HG03575 (cell line): Measurements from ENCODE around the gene SUCO.
"Not testable (repeated sequence)": the region's sequence is repeated elsewhere in the genome, so short reads cannot be mapped to it uniquely, and the experiment has no call there.

Experiments
- ATAC-seq: cut with Tn5 transposase; IDR thresholded peaks from one replicate; pipeline ENCODE4 v1.9.1; 2021; ENCODE audit not compliant: unreplicated experiment, insufficient number of reproducible peaks, low FRiP score; ENCODE audit errors: extremely low read depth

SUCO gene

DNA sequence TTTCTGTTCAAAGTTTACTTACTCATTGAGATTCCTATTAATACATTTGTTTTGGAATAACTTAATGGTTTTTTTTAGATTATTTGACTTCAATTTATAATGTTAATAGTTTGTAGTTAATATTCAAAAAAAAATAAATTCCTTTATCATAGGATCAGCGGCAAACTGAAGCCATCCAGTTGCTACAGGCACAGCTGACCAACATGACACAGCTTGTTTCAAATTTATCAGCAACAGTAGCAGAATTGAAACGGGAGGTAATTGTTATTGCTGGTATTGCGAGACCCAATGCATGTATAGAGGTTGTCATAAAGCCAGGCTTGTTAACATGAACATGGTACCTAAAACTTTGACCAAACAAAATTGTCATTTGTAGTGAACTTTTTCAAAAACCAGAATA lies 67.0 kb downstream of the SUCO start:
- ATAC-seq: no peak

DNA sequence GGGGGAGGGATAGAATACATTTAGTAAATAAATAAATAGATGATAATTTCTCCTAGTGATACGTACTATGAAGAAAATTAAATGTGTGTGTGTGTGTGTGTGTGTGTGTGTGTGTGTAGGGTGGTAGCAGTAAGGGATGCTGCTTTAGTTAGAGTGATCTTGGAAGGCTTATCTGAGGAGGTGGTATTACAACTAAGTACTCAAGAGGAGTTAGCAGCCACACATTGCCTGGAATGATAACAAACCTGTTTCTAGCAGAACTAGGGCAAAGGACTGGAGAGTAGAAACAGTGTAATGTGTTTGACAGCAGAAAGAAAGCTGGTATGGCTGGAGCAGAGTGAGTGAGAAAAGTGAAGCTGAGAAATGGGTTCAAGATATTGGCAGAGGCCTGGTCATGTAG lies 67.7 kb downstream of the SUCO start:
- ATAC-seq: no peak

DNA sequence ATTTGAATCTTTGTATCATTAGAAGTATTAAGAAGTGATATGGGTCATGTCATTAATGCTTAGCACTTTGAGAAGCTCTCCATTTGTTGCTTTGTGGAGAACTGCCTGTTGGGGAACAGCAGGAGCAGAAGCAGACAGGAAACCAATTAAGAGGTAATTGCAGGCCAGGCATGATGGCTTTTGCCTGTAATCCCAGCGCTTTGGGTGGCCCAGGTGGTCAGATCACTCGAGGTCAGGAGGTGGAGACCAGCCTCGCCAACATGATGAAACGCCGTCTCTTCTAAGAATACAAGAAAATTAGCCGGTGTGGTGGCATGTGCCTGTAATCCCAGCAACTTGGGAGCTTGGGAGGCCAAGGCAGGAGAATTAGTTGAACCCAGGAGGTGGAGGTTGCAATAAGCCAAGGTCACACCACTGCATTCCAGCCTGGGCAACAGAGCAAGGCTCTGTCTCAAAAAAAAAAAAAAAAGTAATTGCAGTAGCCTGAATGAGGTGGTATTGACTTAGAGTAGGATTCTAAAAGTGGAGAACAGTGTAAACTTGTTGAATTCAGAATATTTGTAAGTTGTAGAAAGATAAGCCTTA lies 68.2 kb downstream of the SUCO start:
- no peak for ATAC-seq

DNA sequence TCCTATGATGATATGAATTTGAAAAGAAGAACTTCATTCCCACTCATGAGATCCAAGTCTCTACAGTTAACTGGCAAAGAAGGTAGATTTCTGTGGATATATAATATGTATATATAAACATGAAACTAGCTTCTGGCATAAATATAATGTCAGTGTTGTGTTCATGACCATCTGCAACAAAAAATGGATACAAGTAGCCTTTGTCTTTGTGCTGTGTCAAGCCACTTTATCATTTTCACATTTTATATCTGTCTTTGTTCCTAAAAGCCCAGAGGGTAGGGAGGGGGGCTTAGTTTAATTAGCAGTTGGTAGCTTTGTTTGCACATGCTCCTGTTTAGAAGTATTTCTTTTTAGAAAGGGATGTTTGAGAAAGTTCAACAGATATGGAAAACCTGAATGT lies 69.8 kb downstream of the SUCO start:
- ATAC-seq: no peak

DNA sequence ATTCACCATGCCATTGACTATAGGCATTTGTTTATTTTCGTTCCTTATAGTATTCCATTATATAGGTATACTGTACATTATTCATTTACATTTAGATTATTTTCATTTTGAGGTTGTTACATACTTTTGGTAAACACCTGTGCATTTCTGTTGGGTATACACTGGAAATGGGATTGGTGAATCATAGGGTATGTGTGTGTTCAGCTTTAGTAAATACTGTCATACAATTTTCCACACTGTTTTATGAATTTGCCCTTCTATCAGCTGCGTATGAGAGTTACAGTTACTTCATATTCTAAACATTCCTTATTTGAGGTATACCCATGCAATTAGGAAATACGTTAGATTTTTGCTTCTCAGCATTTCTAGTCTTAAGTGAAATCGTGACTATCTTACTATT lies 70.9 kb downstream of the SUCO start:
- ATAC-seq: no peak

DNA sequence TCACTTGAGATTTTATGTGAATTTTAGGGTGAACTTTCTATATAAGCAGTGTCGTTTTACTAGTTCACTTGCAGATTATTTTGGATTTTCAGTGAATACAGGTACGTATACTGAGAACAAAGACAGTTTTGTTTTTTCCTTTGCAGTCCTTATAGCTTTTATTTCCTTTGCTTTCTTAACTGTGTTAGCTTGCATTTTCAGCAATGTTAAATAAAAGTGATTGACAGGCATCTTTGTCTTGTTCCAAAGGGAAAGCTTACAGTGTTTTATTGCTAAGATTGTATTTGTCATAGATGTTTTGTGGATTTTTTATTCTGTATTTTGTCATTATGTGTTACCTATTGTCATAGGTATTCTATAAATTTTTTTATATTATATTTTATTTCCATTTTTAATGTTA lies 72.7 kb downstream of the SUCO start:
- no peak for ATAC-seq

DNA sequence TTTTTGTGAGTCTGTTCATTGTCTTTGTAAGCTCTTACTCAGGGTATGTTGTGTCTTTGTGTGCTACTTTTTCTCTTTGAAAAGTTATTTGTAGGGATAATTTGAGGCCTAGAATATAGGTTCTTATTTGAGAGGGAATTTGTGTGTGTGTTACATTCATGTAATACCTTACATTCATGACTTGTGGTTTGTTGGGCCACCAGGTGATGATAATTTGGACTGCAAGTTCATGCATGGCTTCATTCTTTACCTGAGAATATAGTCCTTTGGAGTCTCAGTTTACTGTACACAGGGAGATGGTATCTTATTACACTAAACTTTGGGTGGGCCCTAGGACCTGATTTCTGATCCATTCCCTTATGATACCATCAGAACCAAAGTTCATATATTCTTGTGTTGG lies 74.2 kb downstream of the SUCO start:
- ATAC-seq: no peak

DNA sequence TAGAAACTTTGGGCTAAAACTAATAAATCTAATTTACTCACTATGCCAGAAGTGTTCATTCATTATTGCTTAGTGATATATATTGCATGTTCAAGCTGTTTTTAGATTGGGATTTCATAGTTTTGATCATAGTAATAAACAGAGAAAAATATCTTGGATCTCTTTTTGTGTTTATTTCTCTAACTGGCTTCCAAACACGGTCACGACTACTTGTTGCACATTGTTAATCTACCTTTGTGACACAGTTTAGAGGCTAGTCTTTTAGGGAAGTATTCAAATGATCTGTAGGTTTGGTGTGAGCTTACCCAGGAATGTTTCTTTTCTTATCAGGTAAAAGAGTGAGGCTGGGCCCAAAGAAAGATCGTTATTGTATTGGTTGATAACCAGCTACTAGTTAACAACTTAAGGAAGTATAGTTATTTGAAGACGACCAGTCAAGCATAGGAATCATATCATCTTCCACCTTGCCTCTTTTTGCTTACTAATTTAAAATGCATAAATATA lies 75.2 kb downstream of the SUCO start:
- ATAC-seq: no peak

DNA sequence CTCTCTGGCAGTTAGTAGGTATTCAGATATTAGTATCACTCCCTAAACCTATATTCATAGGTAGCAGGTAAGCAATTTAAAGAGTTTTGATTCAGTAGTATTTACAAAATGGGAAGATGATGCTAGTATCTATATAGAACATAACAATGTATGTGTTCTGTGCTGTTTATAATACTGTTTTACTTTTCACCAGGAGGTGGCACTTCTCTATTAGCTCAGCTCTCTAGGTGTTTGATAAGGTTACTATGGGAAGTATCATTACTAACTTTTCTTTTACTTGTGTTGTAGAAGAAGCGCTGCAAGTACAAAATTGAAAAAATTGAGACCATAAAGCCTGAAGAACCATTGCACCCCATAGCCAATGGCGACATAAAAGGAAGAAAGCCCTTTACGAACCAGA lies 76.6 kb downstream of the SUCO start:
- no peak for ATAC-seq

DNA sequence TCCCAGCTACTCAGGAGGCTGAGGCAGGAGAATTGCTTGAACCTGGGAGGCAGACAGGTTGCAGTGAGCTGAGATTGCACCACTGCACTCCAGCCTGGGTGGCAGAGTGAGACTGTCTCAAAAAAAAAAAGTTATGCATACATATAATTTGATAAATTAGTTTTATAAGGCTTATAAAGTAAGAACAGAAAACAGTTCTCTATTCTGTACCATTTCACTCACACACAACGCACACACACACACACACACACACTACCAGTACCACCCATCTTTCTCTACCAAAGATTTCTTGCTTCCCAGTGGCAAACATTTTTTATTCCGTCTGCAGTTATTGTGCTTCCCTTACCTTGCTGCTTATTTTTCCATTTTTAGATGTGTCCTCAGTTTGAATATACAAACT lies 79.5 kb downstream of the SUCO start:
- ATAC-seq: no peak

DNA sequence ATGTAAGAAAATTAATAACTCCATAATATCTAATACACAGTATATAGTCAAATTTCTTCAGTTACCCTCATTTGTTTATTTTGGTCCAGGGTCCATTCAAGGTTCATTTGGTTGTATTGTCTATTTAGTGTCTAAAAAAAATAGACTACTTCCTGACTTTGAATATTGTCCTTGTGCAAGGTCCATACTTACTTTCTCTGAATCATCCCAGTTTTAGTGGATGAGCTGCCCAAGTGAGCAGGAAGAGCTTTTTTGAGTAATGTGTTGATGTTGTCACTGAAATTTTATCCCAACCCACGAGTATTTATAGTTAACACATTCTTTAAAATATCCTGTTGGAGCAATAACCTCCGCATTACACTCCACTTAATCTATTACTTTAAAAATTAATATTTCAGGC lies 80.3 kb downstream of the SUCO start:
- no peak for ATAC-seq

DNA sequence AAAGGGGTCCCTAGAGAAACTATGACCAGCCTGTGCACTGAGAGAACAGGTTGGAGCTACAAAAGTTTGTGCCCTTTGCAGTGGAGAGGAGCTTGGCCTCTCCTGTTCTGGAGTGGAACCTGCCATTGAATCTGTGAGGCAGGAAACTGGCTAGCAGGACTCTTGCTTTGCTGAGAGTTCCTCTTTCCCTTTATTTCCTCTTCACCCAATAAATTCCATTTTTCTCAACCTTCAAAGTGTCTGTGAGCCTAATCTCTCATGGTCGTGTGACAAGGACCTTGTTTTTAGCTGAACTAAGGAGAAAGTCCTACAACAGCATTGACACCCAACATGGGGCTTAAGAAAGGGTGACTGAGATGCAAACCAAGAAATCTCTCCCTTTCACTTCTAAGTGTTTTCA lies 83.2 kb downstream of the SUCO start:
- no peak for ATAC-seq

DNA sequence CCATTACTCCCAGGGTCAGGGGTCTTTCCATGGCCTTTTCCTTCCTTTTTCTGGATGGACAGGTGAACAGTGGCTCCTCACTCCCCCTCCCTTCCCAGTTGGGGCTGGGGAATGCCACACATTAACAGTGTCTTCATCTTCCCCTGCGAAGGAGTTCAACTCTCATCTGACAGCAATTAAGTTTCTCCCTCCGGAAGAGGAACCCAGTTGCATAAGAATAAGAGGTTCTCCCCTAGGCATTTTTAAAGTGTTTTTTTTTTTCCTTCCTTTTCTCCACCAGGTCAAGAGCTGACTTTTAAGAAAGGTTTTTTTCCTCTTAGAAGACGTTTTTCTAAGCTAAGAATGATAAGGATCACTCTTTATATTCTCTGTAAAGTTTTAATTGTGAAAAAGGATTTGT lies 83.7 kb downstream of the SUCO start:
- no peak for ATAC-seq

DNA sequence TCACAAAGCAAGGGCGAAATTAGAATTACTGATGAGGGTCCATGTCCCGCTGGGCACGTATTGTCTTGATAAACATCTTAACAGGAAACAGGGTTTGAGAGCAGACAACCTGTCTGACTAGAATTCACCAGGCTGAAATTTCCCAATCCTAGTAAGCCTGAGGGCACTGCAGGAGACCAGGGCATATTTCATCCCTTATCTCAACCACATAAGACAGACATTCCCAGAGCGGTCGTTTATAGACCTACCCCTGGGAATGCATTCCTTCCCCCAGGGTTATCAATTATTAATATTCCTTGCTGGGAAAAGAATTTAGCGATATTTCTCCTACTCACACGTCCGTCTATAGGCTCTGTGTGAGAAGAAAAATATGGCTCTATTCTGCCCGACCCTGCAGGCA lies 87.7 kb downstream of the SUCO start:
- ATAC-seq: not testable (repeated sequence)

DNA sequence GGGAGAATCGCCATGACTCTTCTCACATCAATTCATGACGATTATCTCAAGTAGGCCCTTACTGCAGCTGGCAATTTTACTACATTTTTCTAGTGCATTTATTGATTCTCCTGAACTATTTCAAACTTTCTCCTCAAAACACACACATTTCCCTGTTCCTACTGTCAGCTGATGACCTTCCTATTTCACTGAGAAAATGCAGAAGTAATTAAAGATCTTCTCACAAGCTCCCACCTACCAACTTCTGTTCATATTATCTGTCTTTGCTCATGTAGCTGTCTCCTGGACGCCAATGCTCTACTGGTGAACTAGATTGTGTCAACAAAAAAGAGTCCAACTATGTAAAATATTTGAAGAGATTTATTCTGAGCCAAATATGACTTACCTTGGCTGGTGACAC lies 89.6 kb downstream of the SUCO start:
- ATAC-seq: no peak

DNA sequence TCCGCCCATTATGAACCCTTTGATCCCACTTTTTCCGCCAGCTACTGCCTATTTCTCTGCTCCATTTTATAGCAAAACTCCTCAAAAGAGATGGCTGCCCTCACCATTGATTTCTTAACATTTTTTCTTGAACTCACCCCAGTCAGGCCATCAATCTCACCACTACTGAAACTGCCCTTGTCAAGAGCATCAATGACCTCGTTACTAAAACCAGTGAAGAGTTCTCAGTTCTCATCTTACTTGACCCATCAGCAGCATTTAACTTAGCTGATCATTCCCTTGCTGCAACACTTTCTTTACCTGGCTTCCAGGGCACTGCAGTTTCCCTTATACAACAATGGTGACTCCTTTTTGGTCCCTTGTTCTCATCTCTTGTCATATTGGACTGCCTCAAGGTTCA lies 90.8 kb downstream of the SUCO start:
- ATAC-seq: no peak

DNA sequence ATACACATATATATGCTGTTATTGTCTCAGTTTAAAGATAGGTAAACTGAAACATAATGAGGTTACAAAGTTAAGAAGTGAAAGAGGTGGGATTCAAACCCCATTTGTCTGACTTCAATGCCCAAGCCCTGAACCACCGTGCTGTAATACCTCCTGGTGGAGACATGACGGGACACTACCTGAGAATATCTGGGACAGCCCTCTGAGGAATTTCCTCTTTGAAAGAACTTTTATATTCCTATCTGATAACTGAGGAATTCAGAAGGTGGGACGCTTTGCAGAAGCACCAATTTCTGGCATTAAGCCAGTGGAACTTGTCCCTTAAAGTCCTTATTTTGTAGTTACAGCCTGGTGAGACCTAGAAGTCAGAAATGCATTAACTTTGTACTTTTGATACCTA lies 93.9 kb downstream of the SUCO start:
- no peak for ATAC-seq

DNA sequence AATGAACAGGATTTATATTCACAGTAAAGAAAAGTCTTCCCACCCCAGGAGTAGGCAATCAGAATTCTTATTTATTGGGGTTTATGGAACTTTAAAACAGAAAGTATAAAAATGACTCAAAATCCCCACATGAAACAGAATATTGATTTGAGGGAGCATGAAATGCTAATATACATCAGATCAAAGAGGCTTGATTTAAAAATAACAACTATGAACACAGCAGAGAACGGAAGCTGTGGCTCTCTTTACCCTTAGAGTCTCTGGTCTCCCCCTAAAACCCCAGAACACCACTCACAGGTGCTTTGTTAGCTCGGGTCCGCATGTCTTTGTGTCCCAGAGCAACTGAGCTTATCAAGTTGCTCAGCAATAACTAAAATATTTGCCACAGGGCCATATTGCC lies 94.8 kb downstream of the SUCO start:
- ATAC-seq: no peak

DNA sequence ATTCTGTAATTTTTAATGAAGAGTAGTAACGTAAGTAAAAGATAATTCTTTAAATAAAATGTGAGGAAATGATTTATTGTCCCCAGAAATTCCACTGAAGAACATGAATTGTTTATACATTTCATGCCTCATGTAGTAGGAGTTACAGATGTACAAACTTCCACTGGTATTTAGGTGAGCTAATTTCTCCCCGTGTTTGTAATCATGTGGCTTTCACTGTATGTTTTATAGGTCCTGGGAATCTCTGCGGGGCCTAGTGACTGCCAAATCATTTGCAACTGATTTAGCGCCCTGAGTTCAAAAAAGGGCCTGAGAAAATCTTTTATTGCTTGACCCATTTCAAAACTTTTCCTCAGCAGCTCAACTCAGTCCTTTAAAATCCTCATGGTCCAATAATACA lies 95.5 kb downstream of the SUCO start:
- no peak for ATAC-seq

DNA sequence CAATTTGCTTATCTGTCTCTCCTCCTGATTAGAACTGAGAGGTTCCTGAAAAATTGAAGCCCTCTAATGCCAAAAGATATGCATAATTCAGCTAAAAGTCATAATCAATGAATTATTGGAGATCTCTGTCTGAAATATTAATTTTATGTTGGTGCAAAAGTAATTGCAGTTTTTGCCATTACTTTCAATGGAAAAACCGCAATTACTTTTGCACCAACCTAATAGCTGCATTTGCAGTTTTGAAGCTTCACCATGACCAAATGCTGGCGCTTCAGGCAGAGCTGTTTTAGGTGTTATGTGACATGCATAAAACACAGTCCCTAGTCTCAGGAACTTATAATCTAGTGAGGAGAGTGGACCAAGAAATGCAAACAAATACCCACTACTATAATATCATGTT lies 96.2 kb downstream of the SUCO start:
- ATAC-seq: no peak

DNA sequence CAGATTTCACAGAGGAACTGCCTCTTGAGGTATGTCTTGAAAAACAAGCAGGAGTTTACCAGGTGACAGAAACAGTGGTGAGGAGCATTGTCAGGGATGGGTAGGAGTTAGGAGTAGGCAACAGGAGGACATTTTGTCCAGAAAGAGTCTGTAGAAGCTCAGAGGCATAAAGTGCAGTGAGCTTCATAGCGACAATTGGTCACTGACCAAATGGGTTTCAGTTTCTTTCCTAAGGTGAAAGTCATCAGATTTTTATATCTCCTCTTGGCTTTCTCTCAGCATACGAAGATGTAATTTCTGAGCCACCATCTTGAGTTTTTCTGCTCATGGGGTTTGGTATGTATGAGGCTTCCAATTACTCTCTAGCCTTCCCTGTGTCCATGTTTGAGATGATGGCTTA lies 96.7 kb downstream of the SUCO start:
- no peak for ATAC-seq
